Cardiac fibroblast (primary cell): ENCODE data around the gene DDIT4.
"Not testable (repeated sequence)": the region's sequence is repeated elsewhere in the genome, so short reads cannot be mapped to it uniquely, and the experiment has no call there.

ENCODE experiments used
- DNase-seq, 2 donors: peaks; one replicate each; pipeline versions ENCODE4 v3.0.0 to v3.0.0-alpha.2; 2010; ENCODE audit warnings: low read depth in 2 of 2
- H3K4me3 ChIP-seq, 2 donors: replicated peaks in 1 of 2; 1 replicate in 1 of 2; 2 replicates in 1 of 2; pipeline ENCODE4 v1.5.1; 2011; ENCODE audit warnings: low read depth in 2 of 2, low read length in 2 of 2, mild to moderate bottlenecking in 2 of 2, moderate library complexity in 1 of 2
- TF ChIP-seq, protein P1 (sequence below): IDR thresholded peaks from one replicate; pipeline ENCODE4 v1.5.1; 2011; ENCODE audit warnings: low read depth, mild to moderate bottlenecking, low read length, inconsistent platforms

Gene DDIT4

DNA sequence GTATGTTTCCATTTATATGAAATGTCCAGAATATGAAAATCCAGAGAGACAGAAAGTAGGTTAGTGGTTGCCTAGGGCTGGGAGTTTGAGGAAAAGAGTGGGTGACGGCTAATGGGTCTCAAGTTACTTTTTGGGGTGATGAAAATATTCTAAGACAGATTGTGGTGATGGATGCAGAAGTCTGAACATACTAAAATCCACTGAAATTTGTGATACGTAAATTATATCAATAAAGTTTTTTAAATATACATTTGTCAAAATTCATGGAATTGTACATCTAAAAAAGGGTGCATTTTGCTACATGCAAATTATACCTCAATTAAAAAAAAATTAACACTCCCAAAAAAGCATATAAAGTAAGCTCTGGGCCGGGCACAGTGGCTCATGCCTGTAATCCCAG, 9.4 kb downstream of the DDIT4 start:
- TF ChIP-seq, protein P1, sequence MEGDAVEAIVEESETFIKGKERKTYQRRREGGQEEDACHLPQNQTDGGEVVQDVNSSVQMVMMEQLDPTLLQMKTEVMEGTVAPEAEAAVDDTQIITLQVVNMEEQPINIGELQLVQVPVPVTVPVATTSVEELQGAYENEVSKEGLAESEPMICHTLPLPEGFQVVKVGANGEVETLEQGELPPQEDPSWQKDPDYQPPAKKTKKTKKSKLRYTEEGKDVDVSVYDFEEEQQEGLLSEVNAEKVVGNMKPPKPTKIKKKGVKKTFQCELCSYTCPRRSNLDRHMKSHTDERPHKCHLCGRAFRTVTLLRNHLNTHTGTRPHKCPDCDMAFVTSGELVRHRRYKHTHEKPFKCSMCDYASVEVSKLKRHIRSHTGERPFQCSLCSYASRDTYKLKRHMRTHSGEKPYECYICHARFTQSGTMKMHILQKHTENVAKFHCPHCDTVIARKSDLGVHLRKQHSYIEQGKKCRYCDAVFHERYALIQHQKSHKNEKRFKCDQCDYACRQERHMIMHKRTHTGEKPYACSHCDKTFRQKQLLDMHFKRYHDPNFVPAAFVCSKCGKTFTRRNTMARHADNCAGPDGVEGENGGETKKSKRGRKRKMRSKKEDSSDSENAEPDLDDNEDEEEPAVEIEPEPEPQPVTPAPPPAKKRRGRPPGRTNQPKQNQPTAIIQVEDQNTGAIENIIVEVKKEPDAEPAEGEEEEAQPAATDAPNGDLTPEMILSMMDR: no peak
- no peak overlapping the region for H3K4me3 ChIP-seq
- DNase-seq: no peak

DNA sequence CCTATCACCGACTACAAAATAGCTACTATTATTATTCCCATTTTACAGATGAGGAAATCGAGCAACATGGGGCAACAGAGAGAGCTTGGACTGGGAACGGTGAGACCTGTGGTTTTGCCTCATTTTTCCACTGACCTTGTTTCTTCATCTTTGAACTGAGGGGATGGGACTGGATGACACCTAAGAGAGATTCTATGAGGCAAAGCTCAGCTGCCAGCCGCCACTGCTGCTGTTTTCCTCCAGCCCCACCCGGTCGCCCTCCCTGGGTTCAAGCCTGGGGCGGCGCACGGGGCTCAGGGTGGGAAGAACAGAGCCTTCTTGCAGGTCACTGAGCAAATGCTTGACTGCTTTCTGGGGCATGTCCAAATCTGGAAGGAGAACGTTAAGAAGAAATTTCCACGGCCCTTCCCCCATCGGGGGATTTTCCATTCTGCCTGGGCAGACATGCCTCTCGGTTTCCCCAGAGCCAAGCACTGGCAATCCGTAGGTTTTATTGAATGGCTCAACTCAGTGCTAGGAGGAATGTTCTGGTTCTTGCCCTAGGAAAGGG, 12.3 kb downstream of the DDIT4 start:
- TF ChIP-seq, protein P1: no peak
- no peak for DNase-seq

DNA sequence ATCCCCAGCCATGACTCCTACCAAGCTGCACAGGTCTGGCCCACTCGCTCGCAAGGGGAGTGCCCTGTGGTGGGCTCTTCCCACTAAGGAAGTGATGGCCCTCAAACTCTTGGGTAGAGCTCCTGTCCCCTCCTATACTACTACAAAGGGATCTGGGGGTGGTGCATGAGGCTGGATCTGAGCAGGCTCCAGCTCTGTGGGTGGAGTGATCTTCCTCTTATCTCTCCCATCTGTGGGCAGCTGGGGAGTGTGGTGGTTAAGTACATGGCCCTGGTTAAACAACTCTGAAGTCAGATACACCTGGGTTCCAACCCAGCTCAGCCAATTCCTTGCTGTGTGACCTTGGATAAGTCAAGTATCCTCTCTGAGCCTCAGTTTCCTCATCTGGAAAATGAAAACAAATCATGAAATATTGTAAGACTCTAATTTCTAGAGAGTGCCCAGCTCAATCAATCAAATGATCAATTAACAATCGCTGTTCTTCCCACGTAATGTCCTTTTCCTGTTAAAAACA, 17.4 kb downstream of the DDIT4 start:
- DNase-seq: no peak
- TF ChIP-seq, protein P1: no peak
- no peak overlapping the region for H3K4me3 ChIP-seq

More for the DNA sequence above, 12.3 kb downstream of the DDIT4 start:
- H3K4me3 ChIP-seq: no peak overlapping the region

DNA sequence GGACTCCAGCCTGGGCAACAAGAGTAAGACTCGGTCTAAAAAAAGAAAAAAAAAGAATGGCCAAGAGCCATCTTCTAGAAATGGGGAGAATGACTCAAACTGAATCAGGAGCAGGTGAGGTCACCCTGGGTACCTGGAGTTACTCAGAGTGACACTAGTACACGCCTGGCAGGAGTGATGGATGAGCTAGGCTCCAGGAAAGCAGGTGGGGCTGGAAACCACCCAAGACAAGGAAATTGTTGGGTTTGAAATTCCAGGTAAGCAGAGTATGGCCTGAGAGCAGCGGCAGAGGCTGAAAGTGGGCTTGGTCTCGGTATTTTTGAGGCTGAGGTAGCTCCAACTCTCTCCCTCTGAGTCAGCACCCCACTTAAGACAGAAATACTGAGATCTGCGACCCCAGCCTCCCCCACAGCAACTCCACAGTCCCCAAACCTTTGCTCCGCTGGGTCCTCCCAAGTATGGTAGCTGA, 18.5 kb downstream of the DDIT4 start:
- DNase-seq: peak in 1 of 2 donors; percentile 49
- no peak overlapping the region for H3K4me3 ChIP-seq
- TF ChIP-seq, protein P1: no peak

DNA sequence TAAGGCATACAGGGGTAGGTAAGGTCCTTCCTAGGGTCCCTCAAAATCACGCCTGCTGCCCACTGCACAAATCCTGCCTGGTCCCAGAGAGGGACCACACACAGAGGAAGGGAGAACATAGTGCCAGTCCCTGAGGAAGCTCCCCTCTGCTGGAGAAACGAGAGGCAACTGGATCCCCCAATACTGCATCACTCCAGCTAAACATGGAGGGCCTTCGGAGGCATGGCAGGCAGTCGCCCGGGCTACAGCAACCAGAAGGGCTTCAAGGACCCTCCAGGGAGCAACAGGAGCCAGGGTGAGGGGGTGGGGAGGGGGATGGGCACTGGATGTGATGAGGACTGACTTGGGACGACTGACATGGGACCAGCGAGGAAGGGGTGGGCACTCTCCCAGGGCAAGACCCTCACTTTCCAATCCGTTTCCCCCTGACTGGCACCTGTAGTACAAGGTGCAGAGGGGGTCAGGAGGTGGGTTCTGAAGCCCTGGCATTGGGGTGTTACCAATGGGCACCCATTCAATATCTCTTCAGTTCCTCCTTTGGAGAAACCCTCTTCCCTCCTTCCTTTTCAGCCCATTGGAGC, 21.7 kb downstream of the DDIT4 start:
- TF ChIP-seq, protein P1: no peak
- H3K4me3 ChIP-seq: no peak overlapping the region
- no peak for DNase-seq

DNA sequence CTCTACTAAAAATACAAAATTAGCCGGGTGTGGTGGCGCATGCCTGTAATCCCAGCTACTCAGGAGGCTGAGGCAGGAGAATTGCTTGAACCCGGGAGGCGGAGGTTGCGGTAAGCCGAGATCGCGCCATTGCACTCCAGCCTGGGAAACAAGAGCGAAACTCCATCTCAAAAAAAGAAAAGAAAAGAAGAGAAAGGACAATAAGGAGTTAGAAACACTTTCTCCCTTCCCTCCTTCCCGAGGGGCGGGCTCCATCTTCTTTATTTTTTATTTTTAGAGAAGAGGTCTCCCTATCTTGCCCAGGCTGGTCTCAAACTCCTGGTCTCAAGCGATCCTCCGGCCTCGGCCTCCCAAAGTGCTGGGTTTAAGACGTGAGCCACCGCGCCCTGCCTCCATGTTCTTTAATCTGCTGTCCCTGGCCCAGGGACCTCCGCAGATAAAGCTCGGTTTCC, 23.1 kb downstream of the DDIT4 start:
- DNase-seq: not testable (repeated sequence)
- H3K4me3 ChIP-seq: peak overlapping the region in 1 of 2 donors; percentile 56

DNA sequence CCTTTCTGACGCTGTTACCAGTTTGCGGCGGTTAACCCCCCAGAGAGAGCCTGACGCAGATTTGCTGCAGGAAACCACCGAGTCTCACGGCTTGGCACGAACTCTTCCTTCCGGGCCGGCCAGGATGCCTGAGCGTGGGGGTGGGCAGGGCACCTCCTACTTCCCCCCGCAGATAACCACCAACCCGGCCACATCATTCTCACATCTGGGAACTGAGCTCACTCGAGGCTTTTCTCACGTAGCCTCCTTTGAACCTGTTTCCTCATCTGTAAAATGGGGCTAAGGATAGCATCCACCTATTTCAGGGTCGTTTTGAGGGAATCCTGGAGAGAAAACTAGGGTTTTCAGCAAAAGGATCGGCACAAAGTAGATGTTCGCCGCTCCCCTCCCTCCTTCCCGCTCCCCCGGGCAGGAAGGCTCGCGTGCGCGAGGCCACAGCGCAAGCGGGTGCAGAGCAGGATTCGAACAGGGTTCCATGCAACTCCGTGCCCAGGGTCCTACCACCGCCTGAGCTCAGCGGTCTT, 23.6 kb downstream of the DDIT4 start:
- DNase-seq: peak; percentile 99
- H3K4me3 ChIP-seq: peak overlapping the region; percentile 49 to 56
- TF ChIP-seq, protein P1: no peak
